CD4-positive, alpha-beta T cell (primary cell): ENCODE data around the gene SGMS2. TPM values are rescaled to one million over a fixed set of nuclear protein-coding genes. Genes with fewer than 3 reads are reported as not detected.

ENCODE experiments used
- ATAC-seq: fragments of 200-7000 bp; cut with Tn5 transposase; one replicate; pipeline ENCODE4 v1.10.0; 2022; ENCODE audit warnings: mild to moderate bottlenecking; ENCODE audit not compliant: poor library complexity
- CTCF ChIA-PET: fragments of 350-600 bp; sonication (Branson Sonifier 250); formaldehyde crosslinking; loops from one replicate; lab custom pipeline; 2021; ENCODE audit warnings: antibody characterized with exemption, inconsistent platforms; lab: Charles Lee
- POLR2A ChIA-PET: fragments of 350-600 bp; sonication (Branson Sonifier 250); formaldehyde crosslinking; loops from one replicate; lab custom pipeline; 2021; ENCODE audit warnings: antibody characterized with exemption, inconsistent platforms; lab: Charles Lee
- DNase-seq, 14 experiments: peaks; one replicate each; pipeline ENCODE4 v3.0.0-alpha.2; 2013 to 2020; ENCODE audit warnings: mixed read lengths in 2 of 14
- H3K27ac ChIP-seq, 2 donors: one replicate each; pipeline versions ENCODE4 v1.5.1 to v1.7.0; 2013; ENCODE audit warnings: low read length in 2 of 2, low read depth in 1 of 2, mild to moderate bottlenecking in 1 of 2
- H3K27me3 ChIP-seq, 2 experiments: 1 replicate in 1 of 2; 2 replicates in 1 of 2; pipeline versions ENCODE4 v1.6.1 to v1.7.0; 2013; ENCODE audit warnings: low read length in 2 of 2, control low read depth in 1 of 2, mild to moderate bottlenecking in 1 of 2, moderate library complexity in 1 of 2; ENCODE audit not compliant: insufficient read depth in 2 of 2, control insufficient read depth in 1 of 2
- H3K36me3 ChIP-seq: one replicate; pipeline ENCODE4 v1.6.1; 2013; ENCODE audit warnings: low read length, control low read depth; ENCODE audit not compliant: insufficient read depth
- H3K4me1 ChIP-seq: one replicate; pipeline ENCODE4 v1.6.1; 2013; ENCODE audit warnings: low read length, control low read depth; ENCODE audit not compliant: insufficient read depth
- H3K4me3 ChIP-seq: one replicate; pipeline ENCODE4 v1.5.1; 2013; ENCODE audit warnings: mild to moderate bottlenecking, low read length, moderate library complexity
- H3K9me3 ChIP-seq, 2 experiments: 1 replicate in 1 of 2; 2 replicates in 1 of 2; pipeline versions ENCODE4 v1.6.1 to v1.7.0; 2013; ENCODE audit warnings: low read length in 2 of 2, mild to moderate bottlenecking in 2 of 2, control low read depth in 1 of 2, moderate library complexity in 1 of 2; ENCODE audit not compliant: control insufficient read depth in 1 of 2, insufficient read depth in 1 of 2
- H3K27ac Mint-ChIP-seq: one replicate; pipeline ENCODE4 v1.8.0; 2020; ENCODE audit warnings: mixed read lengths
- H3K27me3 Mint-ChIP-seq: one replicate; pipeline ENCODE4 v1.8.0; 2021; ENCODE audit warnings: mixed read lengths
- H3K36me3 Mint-ChIP-seq: one replicate; pipeline ENCODE4 v1.8.0; 2021; ENCODE audit warnings: low read depth, mixed read lengths
- H3K4me1 Mint-ChIP-seq: one replicate; pipeline ENCODE4 v1.8.0; 2021; ENCODE audit warnings: low read depth, mixed read lengths
- H3K4me3 Mint-ChIP-seq: one replicate; pipeline ENCODE4 v1.8.0; 2020; ENCODE audit warnings: mild to moderate bottlenecking, mixed read lengths
- H3K9me3 Mint-ChIP-seq: one replicate; pipeline ENCODE4 v1.8.0; 2020; ENCODE audit warnings: mixed read lengths
- intact Hi-C, 2 experiments: fragments of 100-400 bp; cut with DNase I in 1 of 2; cut with micrococcal nuclease in 1 of 2; formaldehyde crosslinking; loops; one replicate each; pipeline versions ENCODE4 v1.15.1 to v1.9.0; 2023 to 2025; cut with DNase I, micrococcal nuclease
- total RNA-seq, 174 experiments: library from RNA in 2 of 174; stranded (reverse) in 2 of 174; gene quantifications; one replicate each; pipeline ENCODE4 v1.2.3 and lab custom pipeline; 2021 to 2026
- TF ChIP-seq, protein P1 (sequence below): fragments of 200-600 bp; IDR thresholded peaks from one replicate; pipeline ENCODE4 v1.8.0; 2022; ENCODE audit warnings: antibody characterized with exemption, mild to moderate bottlenecking

SGMS2 gene
- total RNA-seq, 2 experiments from 2014 or later: 0.08 TPM; not detected in 1

DNA sequence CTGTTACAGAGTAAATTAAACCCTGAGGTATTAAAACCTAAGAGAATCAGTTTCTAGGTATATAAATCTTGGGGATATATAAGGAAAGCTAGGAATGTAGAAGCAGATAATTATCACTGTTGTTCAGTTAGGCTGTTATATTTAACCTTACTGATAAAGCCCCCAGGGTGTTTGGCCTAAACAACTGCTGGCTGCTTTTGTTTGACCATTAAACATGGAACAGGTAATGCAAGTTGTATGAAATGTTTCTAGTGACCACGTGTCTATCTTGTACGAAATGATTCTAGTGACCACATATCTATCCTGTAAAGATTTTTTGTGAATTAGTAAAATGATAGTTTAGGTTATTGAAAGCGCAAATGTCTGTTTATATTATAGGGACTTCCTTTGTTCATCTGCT, 52.6 kb downstream of the SGMS2 start:
- Histone ChIP-seq H3K27me3 (peaks cover 0 to 10% of the 10 kb centered on the region in 2 experiments), H3K27ac (no peak overlapping the region), H3K9me3 (no peaks in the 10 kb centered on the region), H3K36me3 (no peaks in the 10 kb centered on the region), H3K4me3 (no peak overlapping the region), H3K4me1 (no peaks in the 10 kb centered on the region)
- ATAC-seq (no peak), DNase-seq (no peak)
- Mint-ChIP-seq H3K4me3 (no peak overlapping the region), H3K27me3 (peaks cover 10% of the 10 kb centered on the region), H3K27ac (no peak overlapping the region), H3K36me3 (no peaks in the 10 kb centered on the region), H3K4me1 (no peaks in the 10 kb centered on the region), H3K9me3 (no peaks in the 10 kb centered on the region)
- ChIA-PET POLR2A (no interaction called here), CTCF (no interaction called here)
- TF ChIP-seq, protein P1, sequence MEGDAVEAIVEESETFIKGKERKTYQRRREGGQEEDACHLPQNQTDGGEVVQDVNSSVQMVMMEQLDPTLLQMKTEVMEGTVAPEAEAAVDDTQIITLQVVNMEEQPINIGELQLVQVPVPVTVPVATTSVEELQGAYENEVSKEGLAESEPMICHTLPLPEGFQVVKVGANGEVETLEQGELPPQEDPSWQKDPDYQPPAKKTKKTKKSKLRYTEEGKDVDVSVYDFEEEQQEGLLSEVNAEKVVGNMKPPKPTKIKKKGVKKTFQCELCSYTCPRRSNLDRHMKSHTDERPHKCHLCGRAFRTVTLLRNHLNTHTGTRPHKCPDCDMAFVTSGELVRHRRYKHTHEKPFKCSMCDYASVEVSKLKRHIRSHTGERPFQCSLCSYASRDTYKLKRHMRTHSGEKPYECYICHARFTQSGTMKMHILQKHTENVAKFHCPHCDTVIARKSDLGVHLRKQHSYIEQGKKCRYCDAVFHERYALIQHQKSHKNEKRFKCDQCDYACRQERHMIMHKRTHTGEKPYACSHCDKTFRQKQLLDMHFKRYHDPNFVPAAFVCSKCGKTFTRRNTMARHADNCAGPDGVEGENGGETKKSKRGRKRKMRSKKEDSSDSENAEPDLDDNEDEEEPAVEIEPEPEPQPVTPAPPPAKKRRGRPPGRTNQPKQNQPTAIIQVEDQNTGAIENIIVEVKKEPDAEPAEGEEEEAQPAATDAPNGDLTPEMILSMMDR: no peak
- intact Hi-C loops: no loop called here

DNA sequence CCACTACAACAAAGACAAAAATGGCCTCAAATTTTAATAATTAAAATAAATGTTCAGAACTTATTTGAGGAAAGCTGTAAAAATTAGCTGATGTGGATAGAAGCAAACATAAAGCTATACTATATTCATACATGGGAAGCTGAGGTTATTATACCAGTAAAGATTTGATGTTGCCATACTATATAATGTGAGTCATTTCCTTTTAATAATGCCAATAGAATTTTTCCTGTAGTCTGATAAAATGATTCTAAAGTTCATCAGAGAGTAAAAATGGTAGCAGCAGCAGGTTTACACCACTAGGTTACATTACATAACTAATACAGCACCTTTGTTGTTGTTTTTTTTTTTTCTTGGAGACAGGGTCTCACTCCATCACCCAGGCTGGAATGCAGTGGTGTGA, 61.1 kb downstream of the SGMS2 start:
- no peak overlapping the region for H3K27ac Mint-ChIP-seq
- Histone ChIP-seq H3K9me3 (no peaks in the 10 kb centered on the region), H3K4me3 (no peak overlapping the region), H3K27ac (no peak overlapping the region), H3K4me1 (no peaks in the 10 kb centered on the region), H3K36me3 (no peaks in the 10 kb centered on the region), H3K27me3 (no peaks in the 10 kb centered on the region)
- no peaks in the 10 kb centered on the region for H3K36me3 Mint-ChIP-seq
- ATAC-seq (no peak), DNase-seq (no peak)
- TF ChIP-seq, protein P1: no peak
- POLR2A ChIA-PET: no interaction called here
- intact Hi-C loops: no loop called here
- peaks cover 3% of the 10 kb centered on the region for H3K9me3 Mint-ChIP-seq
- CTCF ChIA-PET: no interaction called here
- no peak overlapping the region for H3K4me3 Mint-ChIP-seq
- H3K4me1 Mint-ChIP-seq: no peaks in the 10 kb centered on the region
- peaks cover 7% of the 10 kb centered on the region for H3K27me3 Mint-ChIP-seq

DNA sequence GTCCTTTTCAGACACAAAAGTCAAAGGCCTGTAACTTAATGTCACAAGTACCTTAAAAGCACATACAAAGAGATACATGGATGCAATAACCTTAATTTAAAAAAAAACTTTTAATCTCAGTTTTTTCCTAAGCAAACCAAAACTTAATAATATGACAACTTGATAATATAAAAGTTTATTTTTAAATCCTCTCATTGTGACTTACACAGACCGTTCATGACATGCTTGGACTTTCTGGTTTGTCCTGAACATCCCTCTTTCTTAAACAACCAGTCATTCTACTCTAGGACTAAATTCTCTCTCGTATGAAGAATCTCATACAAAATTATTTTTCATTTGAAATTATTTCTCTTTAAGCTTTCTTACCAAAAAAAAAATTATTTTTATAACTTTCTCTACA, 63.5 kb downstream of the SGMS2 start:
- ChIA-PET POLR2A (no interaction called here), CTCF (no interaction called here)
- Histone ChIP-seq H3K9me3 (no peaks in the 10 kb centered on the region), H3K27ac (no peak overlapping the region), H3K4me3 (no peak overlapping the region), H3K27me3 (no peaks in the 10 kb centered on the region), H3K4me1 (no peaks in the 10 kb centered on the region), H3K36me3 (no peaks in the 10 kb centered on the region)
- Mint-ChIP-seq H3K9me3 (peaks cover 3% of the 10 kb centered on the region), H3K36me3 (no peaks in the 10 kb centered on the region), H3K4me1 (no peaks in the 10 kb centered on the region), H3K27me3 (no peaks in the 10 kb centered on the region), H3K4me3 (no peak overlapping the region), H3K27ac (no peak overlapping the region)
- intact Hi-C loops: no loop called here
- TF ChIP-seq, protein P1: no peak
- DNase-seq: no peak
- ATAC-seq: no peak
